OCI-LY7 (cell line): ENCODE data around the gene RHBG.

Experiments
- CTCF ChIP-seq: fragments of 200-600 bp; sonication (generic); conservative IDR thresholded peaks from 2 replicates; pipeline ENCODE4 v1.5.1; 2014; ENCODE audit warnings: mild to moderate bottlenecking, antibody characterized with exemption, low read length, moderate library complexity, mixed read lengths
- EZH2phosphoT487 ChIP-seq: fragments of 200-600 bp; sonication (generic); IDR thresholded peaks from 2 replicates; pipeline ENCODE4 v1.6.1; 2018; ENCODE audit warnings: low read depth, borderline replicate concordance, mild to moderate bottlenecking, mixed run types, antibody characterized with exemption, low read length, moderate library complexity, mixed read lengths

DNA sequence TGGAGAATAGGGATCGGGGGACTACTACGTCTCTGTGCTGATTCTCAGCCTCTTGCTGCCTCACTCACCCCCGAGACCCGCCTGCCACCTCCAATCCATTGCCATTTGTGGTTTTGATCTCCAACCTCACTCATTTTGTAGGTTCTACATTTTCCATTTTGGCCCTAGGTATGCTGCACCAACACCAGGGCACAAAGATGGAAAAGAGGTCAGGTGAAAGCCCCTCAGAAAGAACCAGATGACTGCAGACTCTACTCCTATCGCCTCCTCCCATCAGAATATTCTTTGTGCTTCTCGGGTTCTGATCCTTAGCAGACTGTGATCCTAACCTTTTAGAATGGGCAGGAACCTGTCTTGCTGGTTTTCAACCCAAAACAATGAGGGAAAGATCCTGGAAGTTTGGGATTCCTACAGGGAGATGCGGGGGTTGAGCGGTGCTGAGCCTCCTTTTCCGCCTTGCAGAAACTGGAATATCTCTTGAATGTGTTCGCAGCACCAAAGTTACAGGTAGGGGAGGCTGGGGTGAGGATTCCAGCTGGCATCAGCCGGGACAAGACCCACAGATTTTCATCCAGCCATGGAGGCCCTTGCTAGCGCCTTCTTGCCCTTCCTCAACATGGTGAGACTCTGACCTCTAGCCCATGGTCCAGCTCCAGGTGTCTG lies 53.1 kb downstream of the RHBG start:
- TF ChIP-seq CTCF (no peak), EZH2phosphoT487 (0 out of 2 replicates have a peak, but pooled peaks have one; percentile 27)
